Right forelimb (tissue), 1 donor: Measurements from ENCODE around the gene CLEC17A.
"Not testable (repeated sequence)": the region's sequence is repeated elsewhere in the genome, so short reads cannot be mapped to it uniquely, and the experiment has no call there.

ENCODE experiments used
- DNase-seq: peaks from one replicate; pipeline ENCODE4 v3.0.0-alpha.2; 2018

Gene CLEC17A

GRCh38 chr19:14559916-14560775 lies 22.7 kb upstream of the CLEC17A start:
- DNase-seq = no peak

DNA sequence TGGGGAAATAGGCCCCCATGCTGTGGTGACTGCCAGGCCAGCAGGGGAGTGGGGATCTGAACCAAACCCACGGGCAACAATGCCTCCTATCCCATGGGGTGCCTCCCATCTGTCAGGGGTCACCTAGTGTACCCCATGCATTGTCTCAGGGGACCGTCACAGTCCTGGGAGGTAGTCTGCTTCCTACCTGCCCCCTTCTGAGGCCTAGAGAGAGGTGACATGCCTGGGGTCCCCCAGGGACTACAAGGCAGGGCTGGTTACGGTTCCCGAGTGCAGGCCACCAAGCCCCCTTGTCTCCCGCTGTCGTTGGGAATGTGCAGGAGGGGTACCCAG lies 22.1 kb upstream of the CLEC17A start:
- no peak for DNase-seq

- DNase-seq = no peak
Measured at GRCh38 chr19:14561249-14561648, 21.6 kb upstream of the CLEC17A start.

DNA sequence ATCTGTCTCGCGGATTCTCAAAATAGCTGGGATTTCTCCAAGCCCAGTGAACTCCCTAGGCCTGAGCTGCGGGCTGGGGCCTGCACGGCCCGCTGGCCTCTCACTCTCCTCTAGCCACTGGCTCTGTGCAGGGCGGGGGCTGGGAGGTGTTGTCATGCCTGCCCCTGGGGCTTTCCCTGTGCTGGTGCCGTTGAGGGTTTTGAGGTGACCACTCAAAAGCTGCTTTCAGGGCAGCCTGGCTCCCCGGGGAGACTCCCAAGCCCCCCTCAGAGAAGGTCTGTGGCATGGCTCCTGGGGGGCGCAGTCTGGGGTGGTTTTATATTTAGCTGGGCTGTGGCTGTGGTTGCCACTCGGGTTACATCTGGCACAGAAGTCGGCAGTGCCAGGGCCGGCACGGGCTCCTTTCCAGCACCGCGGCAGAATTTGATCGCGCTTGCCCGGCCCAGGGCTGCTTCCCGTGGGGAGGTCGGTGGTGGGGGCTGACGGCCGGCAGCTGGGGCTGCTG lies 21.0 kb upstream of the CLEC17A start:
- peak; percentile 69 for DNase-seq

GRCh38 chr19:14562660-14563589 lies 20.0 kb upstream of the CLEC17A start:
- no peak for DNase-seq

DNA sequence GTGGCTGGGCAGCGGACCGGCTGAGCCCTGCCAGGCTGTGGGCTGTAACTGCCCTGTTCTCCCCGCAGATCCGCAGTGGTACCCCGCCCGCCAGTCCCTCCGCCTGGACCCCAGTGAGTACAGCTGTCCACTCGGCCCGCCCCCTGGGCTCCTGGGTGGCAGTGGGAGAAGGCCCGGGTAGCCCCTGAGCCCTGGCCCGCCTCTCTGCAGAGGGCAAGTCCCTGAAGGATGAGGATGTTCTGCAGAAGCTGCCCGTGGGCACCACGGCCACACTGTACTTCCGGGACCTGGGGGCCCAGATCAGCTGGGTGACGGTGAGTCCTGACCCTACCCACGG lies 19.3 kb upstream of the CLEC17A start:
- DNase-seq = no peak

DNA sequence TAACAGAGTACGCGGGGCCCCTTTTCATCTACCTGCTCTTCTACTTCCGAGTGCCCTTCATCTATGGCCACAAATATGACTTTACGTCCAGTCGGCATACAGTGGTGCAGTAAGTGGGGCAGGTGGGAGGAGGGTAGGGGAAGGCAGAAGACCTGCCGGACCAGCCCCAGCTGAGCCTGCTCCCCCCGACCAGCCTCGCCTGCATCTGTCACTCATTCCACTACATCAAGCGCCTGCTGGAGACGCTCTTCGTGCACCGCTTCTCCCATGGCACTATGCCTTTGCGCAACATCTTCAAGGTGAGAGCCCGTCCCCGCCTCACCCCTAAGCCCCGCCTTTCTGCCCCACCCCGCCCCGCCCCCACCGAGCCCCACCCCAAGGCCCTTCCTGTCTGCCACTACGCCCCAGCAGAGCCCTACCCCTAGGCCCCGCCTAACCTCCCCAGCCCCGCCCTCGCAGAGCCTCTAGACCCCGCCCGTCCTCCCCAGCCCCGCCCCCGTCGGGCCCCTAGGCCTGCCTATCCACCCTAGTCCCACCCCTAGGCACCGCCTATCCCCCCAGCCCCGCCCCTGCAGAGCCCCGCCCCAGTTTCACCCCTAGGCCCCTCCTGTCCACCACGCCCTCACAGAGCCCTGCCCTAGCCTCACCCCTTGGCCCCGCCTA lies 18.8 kb upstream of the CLEC17A start:
- DNase-seq = no peak

DNA sequence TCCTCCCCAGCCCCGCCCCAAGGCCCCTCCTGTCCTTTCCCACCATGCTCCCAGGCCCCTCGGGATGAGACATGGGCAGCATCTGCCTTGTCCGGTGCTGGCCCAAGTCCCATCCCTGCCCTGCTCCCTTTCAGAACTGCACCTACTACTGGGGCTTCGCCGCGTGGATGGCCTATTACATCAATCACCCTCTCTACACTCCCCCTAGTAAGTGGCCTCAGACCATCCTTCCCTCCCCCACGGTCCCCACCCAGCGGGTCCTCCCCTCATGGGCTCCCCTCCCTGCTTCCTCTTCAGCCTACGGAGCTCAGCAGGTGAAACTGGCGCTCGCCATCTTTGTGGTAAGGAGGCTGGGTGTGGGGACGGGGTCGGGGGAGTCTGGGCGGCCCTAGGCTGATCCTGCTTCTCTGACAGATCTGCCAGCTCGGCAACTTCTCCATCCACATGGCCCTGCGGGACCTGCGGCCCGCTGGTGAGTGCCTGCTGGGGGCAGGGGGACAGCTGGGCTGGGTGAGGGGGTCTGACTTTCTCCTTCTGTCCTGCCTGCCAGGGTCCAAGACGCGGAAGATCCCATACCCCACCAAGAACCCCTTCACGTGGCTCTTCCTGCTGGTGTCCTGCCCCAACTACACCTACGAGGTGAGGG lies 18.1 kb upstream of the CLEC17A start:
- not testable (repeated sequence) for DNase-seq

GRCh38 chr19:14565298-14565679 lies 17.6 kb upstream of the CLEC17A start:
- DNase-seq = no peak

DNA sequence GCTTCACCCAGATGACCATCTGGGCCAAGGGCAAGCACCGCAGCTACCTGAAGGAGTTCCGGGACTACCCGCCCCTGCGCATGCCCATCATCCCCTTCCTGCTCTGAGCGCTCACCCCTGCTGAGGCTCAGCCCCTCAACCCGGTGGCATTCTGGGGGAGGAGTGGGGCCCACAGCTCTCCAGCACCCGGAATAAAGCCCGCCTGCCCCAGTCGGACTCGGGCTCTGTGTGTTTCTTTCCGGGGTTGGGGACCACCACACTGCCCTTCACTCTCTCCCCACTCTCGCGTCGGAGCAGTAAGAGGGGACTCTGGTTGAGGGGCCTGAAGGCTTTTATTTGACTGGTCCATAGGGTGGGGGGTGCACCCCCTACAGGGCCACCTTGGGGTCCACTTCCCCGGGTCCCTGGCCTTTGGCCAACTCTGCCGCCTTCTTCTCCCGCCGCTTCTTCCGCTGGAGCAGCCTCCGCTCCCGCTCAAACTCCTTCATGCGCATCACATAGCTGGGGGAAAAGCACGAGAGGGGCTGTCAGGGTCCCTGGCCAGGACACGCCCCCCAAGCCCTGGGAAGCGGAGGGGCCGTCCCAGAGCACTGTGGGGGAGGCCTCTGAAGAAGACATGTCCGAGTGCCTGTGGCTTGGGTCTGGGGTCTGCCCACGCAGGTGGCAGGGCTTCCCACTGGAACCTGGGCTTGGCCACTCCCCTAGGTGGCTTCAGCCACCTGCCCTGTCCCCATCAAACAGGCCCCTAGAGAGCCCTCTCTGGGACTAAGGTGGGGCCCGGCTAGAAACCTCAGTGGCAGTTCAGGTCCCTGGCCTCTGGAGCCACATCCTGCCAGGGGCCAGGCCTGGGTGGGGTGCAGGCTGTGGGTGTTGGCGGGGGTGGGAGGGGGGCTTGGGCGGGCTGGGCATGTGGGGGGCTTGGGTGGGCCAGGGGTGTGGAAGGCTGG lies 16.8 kb upstream of the CLEC17A start:
- DNase-seq = no peak

- DNase-seq = no peak
Measured at GRCh38 chr19:14566712-14567077, 16.2 kb upstream of the CLEC17A start.

DNA sequence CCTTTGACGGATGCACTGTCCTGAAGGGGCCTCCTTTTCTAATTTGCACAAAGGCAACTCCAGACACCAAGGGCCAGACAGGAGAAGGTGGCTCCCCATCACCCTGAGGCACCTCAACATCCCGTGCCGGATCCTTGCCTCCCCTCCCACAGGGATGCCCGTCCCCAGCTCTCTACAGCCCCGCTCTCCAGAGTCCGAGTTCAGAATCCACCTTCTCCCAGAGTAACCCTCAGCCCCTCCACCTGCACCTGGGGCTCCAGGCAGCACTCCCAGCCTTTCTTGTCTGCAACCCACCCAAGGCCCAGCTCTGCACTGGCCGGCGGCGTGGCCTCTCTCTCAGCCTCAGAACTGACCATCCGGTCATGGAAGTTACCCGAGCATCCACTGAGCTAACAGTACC lies 15.8 kb upstream of the CLEC17A start:
- no peak for DNase-seq

DNA sequence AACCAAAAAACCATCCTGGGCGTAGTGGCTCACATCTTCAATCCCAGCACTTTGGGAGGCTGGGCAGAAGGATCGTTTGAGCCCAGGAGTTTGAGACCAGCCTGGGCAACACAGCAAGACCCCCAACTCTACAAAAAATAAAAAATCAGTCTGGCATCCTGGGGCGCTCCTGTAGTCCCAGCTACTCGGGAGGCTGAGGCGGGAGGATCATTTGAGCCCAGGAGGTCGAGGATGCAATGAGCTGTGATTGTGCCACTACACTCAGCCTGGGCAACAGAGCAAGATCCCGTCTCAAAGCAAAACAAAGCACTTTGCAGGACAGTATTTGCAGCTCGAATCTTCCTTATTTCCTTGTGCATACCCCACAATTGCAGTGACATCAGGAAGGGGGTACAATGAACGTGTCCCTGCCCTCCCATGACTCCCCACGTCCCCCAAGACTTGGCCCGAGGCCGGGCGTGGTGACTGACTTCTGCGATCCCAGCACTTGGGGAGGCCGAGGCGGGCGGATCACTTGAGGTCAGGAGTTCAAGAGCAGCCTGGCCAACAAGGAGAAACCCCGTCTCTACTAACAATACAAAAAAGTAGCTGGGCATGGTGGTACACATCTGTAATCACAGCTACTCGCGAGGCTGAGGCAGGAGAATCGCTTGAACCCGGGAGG lies 11.9 kb upstream of the CLEC17A start:
- DNase-seq = no peak

DNA sequence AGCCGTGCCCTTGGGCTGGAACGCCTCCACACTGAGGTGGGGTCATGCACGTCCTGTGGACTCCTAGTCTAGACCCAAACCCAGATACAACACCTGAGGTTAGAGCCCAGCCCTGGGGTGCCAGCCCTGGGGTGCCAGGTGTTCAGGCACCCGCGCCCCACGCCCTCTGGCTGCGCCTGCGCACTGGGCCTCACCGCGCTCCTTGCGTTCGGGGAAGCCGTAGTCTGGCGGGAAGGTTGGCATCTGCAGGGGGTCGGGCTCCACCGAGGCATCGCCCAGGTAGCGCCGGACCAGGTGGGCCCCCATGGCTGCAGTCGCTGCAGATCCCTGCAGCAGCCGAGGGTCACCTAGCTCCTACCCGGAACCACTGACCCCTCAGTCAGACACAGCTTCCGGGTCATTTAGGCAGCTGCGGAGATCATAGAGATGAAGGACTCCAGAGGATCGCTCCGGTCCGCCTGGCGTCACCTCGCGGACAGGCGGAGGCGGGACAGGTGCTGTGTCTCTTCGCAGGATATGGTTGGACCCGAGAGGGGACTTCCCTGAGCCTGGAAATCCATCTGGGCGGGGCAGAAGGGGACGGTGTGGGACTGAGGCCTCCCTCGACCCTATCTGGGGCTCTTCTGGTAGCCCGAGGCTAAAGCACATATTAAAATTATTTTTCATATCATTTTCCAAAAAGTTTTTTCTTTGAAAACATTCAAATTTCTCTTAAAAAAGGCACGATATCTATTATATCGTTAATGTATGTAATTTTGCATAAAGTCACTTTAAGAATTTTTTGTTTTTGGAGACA lies 11.0 kb upstream of the CLEC17A start, which contains the start of gene NDUFB7:
NDUFB7 (minus strand) TSS at position 372 of the 796 bp plus-strand sequence; CDS start at position 306, 66 bp downstream.
- DNase-seq = peak; percentile 90

GRCh38 chr19:14575428-14575980 lies 7.4 kb upstream of the CLEC17A start:
- no peak for DNase-seq

GRCh38 chr19:14576363-14576762 lies 6.5 kb upstream of the CLEC17A start:
- DNase-seq = no peak

GRCh38 chr19:14577264-14577663 lies 5.6 kb upstream of the CLEC17A start:
- no peak for DNase-seq

- no peak for DNase-seq
Measured at GRCh38 chr19:14577885-14578427, 4.9 kb upstream of the CLEC17A start.

DNA sequence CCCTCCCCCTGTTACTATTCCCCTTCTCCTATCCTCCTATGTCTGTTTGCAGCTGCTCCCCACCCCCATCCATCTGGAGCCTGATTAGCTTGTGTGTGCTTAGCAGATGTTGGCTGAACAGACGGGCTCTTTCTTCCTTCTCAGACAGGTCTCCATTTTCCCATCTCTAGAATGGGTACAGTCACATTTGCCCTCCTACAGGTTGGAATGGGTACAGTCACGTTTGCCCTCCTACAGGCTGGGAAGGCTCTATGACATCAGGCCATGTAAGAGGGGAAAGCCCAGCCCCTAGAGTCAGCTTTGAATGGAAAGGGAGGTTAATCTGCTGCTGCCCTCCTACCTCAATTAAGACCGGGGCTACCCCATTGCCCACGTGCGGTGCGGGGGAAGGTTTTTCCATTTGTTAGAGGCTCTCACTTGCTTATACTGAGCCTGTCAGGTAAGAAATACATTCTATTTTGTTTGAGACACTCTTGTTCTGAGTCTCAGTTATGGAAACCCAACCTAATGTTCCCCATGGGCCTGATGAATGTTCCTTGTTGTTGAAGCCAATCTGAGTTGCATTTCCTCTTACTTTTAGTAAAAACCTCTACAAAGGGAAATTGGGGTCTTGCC lies 2.2 kb upstream of the CLEC17A start:
- no peak for DNase-seq
